M059J (cell line): ENCODE results near the gene SP100. TPM values are rescaled to one million over a fixed set of nuclear protein-coding genes. Genes with fewer than 3 reads are reported as not detected.
A peak's percentile ranks its signal among the peaks of the same experiment; 100 is the strongest.

Source experiments
- DNase-seq: peaks from one replicate; pipeline ENCODE4 v3.0.0-alpha.2; 2012; ENCODE audit warnings: low read depth
- total RNA-seq: library from RNA; depleted of rRNA; stranded (reverse); fragments of >200 nt; shearing (Covaris generic); gene quantifications from 2 replicates; pipeline ENCODE4 v1.2.3, GENCODE V29; 2014; rRNA removed

SP100 gene
- total RNA-seq, 1 experiment from 2014 or later, result 239 TPM

DNA sequence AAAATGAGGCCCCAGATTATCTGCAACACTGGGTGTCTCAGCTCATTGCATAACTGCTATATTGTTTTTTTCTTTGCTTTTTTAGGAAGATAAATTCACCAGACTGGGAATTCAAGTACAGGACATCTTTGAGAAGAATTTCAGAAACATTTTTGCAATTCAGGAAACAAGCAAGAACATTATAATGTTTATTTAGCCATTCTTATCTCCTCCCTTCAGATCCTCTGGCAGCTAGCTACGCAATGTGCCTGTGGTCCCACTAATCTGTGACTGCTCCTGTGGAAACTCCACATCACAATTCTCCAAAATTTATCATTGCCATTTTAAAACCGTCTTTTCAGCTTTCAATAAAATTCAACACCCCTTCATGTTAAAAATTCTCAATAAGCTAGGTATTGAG lies 126.8 kb downstream of the SP100 start:
- DNase-seq, result no peak

DNA sequence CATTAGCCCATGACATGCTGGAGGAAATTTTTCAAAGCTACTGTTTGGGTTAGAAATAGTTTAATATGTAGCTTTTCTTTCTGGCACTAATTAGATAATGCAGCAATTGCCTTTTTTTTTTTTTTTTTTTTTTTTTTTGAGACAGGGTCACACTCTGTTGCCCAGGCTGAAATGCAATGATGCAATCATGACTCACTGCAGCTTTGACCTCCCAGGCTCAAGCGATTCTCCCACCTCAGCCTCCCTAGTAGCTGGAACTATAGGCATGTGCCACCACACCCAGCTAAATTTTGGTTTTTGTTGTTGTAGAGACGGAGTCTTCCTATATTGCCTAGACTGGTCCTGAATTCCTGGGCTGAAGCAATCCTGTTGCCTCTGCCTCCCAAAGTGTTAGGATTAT lies 136.2 kb downstream of the SP100 start:
- DNase-seq, result peak; percentile 11

DNA sequence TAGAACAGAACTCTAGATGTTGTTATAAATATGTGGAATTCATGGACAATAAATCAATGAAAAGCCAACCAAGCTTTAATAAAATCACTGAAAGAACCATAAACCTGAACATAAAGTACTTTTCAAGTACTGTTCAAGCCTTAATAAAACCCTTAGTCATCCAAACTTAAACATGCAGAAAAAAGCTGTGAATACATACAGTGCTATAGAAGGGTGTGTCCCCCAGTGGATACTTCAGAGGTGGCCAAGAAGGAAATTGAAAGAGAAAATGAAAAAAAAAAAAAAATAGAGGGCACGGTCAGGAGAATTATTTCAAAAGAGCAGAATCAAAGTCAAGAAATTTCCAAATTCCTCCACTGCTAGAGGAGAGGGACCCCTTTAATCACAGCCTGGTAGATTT lies 141.1 kb downstream of the SP100 start:
- DNase-seq, result no peak

DNA sequence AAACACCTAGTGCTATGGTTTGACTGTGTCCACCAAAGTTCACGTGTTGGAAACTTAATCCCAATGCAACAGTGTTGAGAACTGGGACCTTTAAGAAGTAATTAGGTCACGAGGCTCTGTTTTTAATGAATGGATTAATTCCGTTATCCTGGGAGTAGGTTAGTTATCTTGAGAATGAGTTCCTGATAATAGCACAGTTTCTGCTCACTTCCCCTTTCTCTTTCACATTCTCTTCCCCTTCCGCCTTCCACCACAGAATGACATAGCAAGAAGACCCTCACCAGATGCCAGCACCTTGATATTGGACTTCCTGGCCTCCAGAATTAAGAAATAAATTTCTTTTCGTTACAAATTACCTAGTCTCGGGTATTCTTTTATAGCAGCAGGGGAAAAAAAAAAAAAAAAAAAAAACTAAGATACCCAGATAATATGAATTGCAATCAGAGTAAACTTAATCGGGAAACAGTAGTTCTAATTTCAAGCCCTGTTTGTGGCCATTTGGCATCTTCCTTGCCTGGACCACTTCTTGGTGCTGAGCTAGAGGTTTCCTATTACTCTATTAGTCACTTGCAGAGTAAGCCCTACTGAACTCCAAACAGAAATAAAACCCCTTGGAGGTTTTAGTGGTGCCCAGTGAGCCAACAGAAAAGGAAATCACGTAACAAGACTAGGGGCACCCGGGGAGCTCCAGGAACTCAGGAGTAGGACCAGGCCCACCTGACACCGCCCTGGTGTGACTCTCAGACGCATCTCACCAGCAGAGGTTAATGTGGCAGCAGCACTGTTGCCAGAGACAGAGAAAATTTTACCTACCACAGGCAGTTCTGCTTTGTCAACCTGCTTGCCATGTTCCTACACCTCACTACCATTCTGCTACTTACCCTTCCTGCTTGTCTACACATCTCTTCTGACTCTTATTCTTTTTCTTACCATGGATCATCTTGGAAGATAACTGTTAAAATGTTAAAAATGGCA lies 149.1 kb downstream of the SP100 start:
- DNase-seq, result peak; percentile 68

DNA sequence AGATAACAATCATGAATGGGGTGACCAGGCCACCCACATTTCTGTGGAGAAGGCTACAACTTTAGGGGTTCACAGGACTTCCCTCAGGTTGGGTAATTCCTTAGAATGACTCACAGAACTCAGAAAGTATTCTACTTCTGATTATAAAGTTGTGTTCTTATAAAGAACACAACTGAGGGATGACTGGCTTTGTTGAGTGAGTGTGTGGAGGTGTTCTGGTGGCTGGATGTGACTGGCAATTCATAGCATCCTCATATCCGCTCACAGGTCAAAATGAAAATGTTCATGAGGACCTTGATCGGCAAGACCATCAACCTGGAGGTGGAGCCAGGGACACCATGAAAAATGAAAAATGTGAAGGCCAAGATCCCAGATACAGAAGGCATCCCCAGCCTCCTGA lies 153.3 kb downstream of the SP100 start:
- no peak for DNase-seq

DNA sequence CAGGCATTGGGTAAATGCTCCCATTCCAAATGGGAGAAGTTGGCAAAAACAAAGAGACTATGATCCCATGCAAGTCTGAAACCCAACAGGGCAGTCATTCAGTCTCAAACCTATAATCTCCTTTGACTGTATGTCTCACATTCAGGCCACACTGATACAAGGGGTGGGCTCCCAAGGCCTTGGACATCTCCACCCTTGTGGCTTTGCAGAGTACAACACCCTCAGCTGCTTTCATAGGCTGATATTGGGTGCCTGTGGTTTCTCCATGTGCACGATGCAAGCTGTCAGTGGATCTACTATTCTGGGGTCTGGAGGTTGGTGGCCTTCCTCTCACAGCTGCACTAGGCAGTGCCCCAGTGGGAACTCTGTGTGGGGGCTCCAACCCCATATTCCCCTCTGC lies 155.0 kb downstream of the SP100 start:
- DNase-seq, result no peak

DNA sequence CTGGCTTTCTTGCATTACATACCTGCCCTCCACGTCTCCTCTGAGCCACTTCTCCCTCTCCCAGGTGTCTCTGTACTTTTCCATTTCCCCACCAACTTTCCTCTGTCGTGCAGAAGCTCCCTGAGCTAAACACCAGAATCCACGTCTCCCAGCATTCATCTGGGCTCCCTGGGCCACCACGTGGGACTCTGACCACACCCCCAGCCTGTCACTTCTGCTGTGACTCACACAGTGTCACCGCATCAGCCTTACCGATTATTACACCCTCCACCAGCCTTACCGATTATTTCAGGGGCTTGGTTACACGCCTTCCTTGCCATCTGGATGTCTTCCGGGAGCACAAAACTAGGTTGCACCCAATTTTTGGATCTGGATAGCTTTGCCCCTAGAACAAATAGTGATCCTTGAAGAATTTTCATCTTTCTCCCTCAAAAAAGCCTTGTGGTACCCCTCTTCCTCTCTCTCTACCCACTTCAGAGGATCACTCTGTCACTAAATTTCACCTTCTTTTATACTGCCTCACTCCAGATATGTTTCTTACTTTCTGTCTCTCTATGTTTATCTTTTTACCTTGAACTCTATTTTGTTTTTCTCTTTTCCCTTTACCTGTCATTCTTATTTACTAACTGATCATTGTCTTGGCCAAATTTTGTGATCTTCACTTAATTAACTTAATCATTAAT lies 159.8 kb downstream of the SP100 start:
- peak; percentile 18 for DNase-seq

DNA sequence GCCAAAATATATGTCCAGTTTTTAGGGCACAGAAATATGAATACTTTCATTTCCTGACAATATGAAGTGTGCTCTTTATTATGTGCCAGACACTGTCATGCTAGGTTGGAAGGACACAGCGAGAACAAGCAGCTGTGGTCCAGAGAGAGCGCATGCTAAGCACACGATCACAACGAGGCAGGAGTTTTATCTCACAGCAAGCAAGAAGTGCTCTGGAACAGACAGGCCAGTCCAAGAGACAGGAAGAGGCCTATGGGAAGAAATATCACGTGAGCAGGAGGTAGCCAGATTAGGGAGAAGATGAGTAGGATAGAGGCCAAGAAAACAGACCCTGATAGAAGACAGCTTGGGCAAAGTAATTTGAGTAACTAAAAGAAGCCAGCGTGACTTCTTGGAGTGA lies 161.1 kb downstream of the SP100 start:
- no peak for DNase-seq

DNA sequence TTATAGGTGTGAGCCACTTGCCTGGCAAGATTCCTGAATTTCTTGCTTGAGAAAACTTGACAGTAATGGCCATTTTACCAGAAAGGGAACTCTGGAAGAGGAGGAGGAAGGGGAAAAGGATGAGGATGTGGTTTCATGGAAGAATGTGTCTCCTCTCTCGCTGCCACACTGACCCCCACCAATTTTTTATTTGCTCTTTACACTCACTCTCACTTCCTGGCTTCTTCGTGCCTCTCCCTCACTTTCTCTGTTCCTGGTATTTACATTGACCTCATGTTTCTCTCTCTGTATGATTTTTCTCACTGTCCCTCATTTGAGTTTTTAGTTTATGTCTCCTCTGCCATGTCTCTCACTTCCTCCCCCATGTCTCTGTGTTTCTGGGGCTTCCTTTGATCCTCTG lies 162.1 kb downstream of the SP100 start:
- DNase-seq, result peak; percentile 65

DNA sequence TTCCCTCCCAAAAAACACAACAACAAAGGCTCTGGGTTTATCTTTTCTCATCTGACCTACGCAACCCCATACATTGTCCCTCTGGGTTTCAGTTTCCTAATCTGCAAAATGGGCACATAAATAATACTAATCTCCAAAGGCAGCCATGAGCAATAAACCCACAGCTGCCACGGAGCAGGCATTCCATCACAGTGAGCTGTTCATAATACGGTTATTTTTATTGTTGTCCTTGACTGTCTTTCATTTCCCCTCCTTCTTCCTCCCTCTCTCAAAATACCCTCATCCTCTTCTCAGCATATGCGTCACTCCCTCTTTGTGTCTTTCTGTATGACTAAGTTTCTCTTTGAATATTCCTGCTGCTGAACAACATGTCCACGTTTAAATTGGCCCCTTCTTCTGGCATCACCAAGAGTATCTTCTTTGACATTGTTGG lies 166.9 kb downstream of the SP100 start:
- peak; percentile 52 for DNase-seq

DNA sequence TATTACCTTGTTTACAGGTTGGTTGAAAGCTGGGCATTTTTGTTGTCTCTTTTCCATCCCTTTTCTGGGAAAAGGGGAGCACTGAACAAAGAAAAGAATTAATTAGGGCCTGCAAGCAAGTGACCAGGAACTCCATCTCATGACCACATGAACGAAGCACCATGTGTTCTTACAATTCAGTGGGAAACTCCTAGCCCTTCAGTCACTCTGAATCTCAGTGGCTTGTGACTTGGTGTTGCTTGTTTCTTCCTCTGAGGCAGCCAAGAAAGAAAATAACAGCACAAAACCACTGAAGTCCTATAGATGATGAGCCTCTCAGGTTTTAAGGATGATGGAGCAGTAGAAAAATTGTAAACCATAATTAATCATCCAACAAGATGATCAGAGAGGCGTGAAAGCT lies 167.6 kb downstream of the SP100 start:
- DNase-seq, result no peak

DNA sequence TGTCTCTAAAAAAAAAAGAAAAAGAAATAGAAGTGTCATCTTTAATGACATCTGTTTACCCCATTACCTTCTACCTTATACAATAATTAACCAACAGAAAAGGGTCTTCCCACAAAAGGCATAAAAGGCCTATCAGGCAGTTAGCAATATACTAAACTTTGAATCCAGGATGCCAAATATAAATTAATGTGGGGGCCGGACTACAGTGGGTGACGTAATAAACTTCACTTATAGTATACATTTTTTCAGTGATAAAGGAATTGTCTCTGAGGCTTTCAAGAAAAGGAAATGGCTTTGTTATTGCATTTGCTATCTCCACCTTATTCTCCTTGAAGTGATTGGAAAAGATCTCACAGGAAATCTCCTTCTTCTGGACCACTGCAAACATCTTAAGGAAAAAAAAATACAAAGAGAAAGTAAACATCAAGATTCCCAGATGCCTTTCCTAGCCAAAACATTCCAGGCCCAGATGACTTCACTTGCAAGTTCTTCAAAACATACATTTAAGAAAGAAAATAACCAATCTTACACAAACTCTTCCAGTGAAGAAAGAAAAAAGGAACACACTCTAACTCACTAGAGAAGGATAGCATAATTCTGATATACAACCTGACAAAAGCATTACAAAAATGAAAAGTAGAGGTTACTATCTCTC lies 170.5 kb downstream of the SP100 start:
- no peak for DNase-seq

DNA sequence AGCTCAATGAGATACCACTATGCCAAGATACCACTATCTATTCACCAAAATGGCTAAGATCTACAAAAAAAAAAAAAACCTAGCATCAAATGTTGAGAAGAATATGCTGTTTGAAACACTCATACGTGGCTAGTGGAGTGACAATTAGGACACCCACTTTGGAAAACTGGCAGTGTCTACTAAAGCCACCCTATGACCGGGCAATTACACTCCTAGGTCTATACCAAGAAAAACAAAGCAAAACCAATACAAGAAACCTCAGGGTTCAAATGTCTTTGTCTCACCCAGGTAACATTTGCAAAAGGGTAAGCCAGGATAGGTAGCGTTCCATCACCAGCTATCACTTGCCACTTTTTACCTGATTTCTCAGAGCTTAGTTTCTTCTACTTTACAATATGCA lies 173.0 kb downstream of the SP100 start:
- no peak for DNase-seq

DNA sequence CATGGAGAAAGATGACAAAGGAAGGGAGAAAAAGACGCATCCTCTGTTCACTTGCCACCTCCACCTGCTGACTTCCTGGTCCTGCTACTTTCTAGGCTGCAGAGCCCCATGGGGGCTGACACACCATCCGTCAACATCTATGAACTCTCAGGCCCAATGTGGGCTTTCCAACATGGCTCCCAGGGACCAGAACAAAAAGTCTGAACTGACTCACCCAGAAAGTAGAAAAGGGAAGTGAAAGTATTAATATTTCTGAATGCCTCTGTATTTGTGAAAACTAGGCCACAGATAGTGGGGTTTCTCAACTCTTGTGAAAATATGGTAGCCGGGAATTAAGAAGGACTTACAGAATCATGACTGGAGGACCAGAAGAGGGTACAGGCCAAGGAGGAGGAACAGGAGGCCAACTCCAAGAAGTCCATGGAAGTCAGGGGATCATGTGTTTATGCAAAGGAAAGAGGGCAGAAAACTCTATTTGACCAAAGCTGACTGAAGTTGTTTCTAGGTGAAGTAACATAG lies 173.6 kb downstream of the SP100 start:
- no peak for DNase-seq

DNA sequence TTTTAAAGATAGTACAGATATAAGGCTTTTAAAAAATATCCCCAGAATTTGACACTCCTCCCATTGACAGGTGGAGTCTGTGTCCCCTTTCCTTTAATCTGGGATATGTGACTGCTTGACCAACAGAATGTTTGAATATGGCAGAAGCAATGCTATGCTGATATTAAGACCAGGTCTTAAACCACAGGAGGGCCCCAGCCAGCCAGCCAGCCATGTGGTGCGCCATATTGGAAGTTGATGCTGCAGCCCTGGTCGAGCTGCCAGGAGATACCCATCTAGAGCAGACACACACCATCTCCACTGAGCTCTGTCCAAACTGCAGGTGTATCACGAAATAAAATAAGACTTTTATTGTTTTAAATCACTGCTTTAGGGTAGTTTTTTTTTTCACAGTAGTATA lies 174.3 kb downstream of the SP100 start:
- DNase-seq, result no peak

DNA sequence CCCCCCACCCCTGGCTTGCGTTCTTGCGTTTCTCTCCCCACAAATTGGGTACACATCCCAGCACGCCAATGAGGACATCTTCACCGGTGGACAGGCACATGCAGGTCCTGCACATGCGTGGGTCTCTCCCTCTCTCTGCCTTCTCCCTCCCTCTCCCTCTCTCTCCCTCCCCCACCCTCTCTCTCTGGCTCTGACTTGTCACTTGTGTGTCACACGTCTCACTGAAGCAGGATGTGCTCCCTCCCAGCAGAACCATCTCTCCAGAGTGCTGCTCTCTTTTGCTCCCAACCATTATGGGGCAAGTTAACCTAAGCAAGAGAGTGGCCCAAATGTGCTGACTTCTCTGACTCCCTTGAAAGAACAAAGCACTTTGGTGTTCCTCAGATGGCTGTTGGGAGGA lies 175.8 kb downstream of the SP100 start:
- DNase-seq, result no peak

DNA sequence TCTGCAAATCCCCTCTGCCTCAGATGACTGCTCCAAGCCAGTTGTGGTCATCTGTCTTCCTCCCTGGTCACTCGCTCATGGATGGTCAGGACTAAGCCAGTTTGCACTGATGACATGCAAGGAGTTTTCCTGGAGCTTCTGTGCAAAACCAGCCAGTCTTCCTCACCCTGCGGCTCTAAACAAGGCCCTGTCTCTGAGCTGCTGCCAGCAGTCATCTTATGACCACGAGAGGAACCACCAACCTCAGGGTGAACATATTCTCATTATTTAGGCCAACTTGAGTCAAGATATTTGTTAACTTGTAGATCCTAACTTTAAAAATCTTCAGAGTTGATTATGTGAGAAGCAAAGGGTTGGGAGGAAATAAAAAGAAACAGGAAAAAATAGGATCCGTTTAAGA lies 176.8 kb downstream of the SP100 start:
- DNase-seq, result no peak

Other genes with a start within 250 kb of the SP100 start
- gene SP110, start 196.2 kb upstream of the SP100 start, total RNA-seq, result 71.1 and 93.4 TPM in 2 replicates
- 2.0 and 11.8 TPM in 2 replicates for gene SP140, start 190.5 kb upstream of the SP100 start, total RNA-seq
- gene SP140L, start 89.0 kb upstream of the SP100 start, total RNA-seq, result 7.6 and 11.2 TPM in 2 replicates